Measurements from ENCODE around the gene PIF1.

GRCh38 chr15:64847448-64847847 lies 22.0 kb upstream of the PIF1 start:
- no peak for TF ChIP-seq CTCF (IDR thresholded peaks at IDR 0.05; ENCODE audit: low read depth, low read length, poor library complexity, severe bottlenecking)
- no peak for TF ChIP-seq EZH2phosphoT487 (IDR thresholded peaks at IDR 0.05; ENCODE audit: borderline replicate concordance, low read length)
